HPDE6-E6E7 (cell line): ENCODE results near the gene AGRN.
"Not testable (repeated sequence)": the region's sequence is repeated elsewhere in the genome, so short reads cannot be mapped to it uniquely, and the experiment has no call there.

ENCODE experiments used
- DNase-seq: peaks from one replicate; pipeline ENCODE4 v3.0.0; 2011; ENCODE audit warnings: missing footprints; ENCODE audit errors: extremely low spot score

The AGRN gene

GRCh38 chr1:1000357-1001056 lies 19.4 kb upstream of the AGRN start:
- no peak for DNase-seq

- DNase-seq = no peak
Observed at GRCh38 chr1:1001057-1001783, 18.7 kb upstream of the AGRN start.

- no peak for DNase-seq
Observed at GRCh38 chr1:1003618-1004419, 16.1 kb upstream of the AGRN start.

GRCh38 chr1:1004420-1004779 lies 15.5 kb upstream of the AGRN start:
- DNase-seq = no peak

GRCh38 chr1:1004780-1005697 lies 14.9 kb upstream of the AGRN start:
- DNase-seq = no peak

GRCh38 chr1:1005774-1006304 lies 14.1 kb upstream of the AGRN start:
- no peak for DNase-seq

GRCh38 chr1:1006305-1007159 lies 13.4 kb upstream of the AGRN start:
- DNase-seq = no peak

GRCh38 chr1:1010131-1010530 lies 9.8 kb upstream of the AGRN start:
- not testable (repeated sequence) for DNase-seq

GRCh38 chr1:1011396-1011949 lies 8.4 kb upstream of the AGRN start:
- DNase-seq = no peak

- not testable (repeated sequence) for DNase-seq
Observed at GRCh38 chr1:1012736-1013104, 7.2 kb upstream of the AGRN start.

GRCh38 chr1:1013105-1013921 lies 6.6 kb upstream of the AGRN start, which contains the start of gene ISG15:
TSS of gene ISG15 (plus strand) at chr1:1013497. CDS start at chr1:1013574, 77 bp downstream.
- no peak for DNase-seq

GRCh38 chr1:1013922-1014648 lies 5.8 kb upstream of the AGRN start:
- DNase-seq = no peak

GRCh38 chr1:1014799-1015681 lies 4.9 kb upstream of the AGRN start:
- DNase-seq = no peak

GRCh38 chr1:1017397-1018320 lies 2.3 kb upstream of the AGRN start:
- DNase-seq = not testable (repeated sequence)

GRCh38 chr1:1018321-1018685 lies 1.6 kb upstream of the AGRN start:
- not testable (repeated sequence) for DNase-seq
